Liver (tissue), 9 donors: ENCODE results near the gene PLPP6. TPM values are rescaled to one million over a fixed set of nuclear protein-coding genes. Genes with fewer than 3 reads are reported as not detected.

Experiments
- DNase-seq: peaks from one replicate; pipeline ENCODE4 v3.0.0-alpha.2; 2017; ENCODE audit warnings: low spot score
- H3K27ac ChIP-seq, 2 donors: one replicate each; pipeline ENCODE4 v1.7.0; 2013; ENCODE audit warnings: inconsistent platforms in 2 of 2, low read length in 2 of 2, control low read depth in 1 of 2, low read depth in 1 of 2, mild to moderate bottlenecking in 1 of 2
- H3K27me3 ChIP-seq, 4 donors: one replicate each; pipeline versions ENCODE4 v1.6.1 to v1.7.0; 2013; ENCODE audit warnings: low read length in 3 of 4, inconsistent platforms in 1 of 4, mild to moderate bottlenecking in 1 of 4, moderate library complexity in 1 of 4; ENCODE audit not compliant: control insufficient read depth in 4 of 4, insufficient read depth in 4 of 4
- H3K36me3 ChIP-seq, 4 donors: one replicate each; pipeline versions ENCODE4 v1.6.1 to v1.7.0; 2013; ENCODE audit warnings: low read length in 3 of 4, mild to moderate bottlenecking in 3 of 4, low read depth in 1 of 4, moderate library complexity in 1 of 4; ENCODE audit not compliant: control insufficient read depth in 4 of 4, insufficient read depth in 3 of 4
- H3K4me1 ChIP-seq, 4 donors: one replicate each; pipeline versions ENCODE4 v1.6.1 to v1.7.0; 2013; ENCODE audit warnings: low read length in 3 of 4, mild to moderate bottlenecking in 3 of 4, moderate library complexity in 1 of 4; ENCODE audit not compliant: control insufficient read depth in 4 of 4, insufficient read depth in 4 of 4
- H3K4me3 ChIP-seq, 3 donors: one replicate each; pipeline versions ENCODE4 v1.6.1 to v1.7.0; 2013; ENCODE audit warnings: low read length in 3 of 3, control low read depth in 1 of 3, low read depth in 1 of 3, mild to moderate bottlenecking in 1 of 3
- H3K9ac ChIP-seq, 2 donors: one replicate each; pipeline ENCODE4 v1.7.0; 2013; ENCODE audit warnings: low read length in 2 of 2, mild to moderate bottlenecking in 2 of 2, moderate library complexity in 2 of 2, control low read depth in 1 of 2, low read depth in 1 of 2
- H3K9me3 ChIP-seq, 4 donors: one replicate each; pipeline versions ENCODE4 v1.6.1 to v1.7.0; 2013; ENCODE audit warnings: low read length in 3 of 4; ENCODE audit not compliant: control insufficient read depth in 4 of 4
- CTCF ChIP-seq: fragments of 150-350 bp; IDR thresholded peaks from 2 replicates; pipeline ENCODE4 v1.5.1; 2017; ENCODE audit warnings: improper control_type of control experiment, low read depth, low read length; ENCODE audit not compliant: missing input control
- EGR1 ChIP-seq, 2 donors: IDR thresholded peaks; 2 replicates each; pipeline ENCODE4 v1.6.1; 2016 to 2018; ENCODE audit warnings: antibody characterized with exemption in 2 of 2, low read depth in 2 of 2
- FOXA1 ChIP-seq: IDR thresholded peaks from 2 replicates; pipeline ENCODE4 v1.6.1; 2016; ENCODE audit warnings: antibody characterized with exemption
- GABPA ChIP-seq, 2 donors: IDR thresholded peaks in 1 of 2; conservative IDR thresholded peaks in 1 of 2; 2 replicates each; pipeline ENCODE4 v1.6.1; 2016; ENCODE audit warnings: antibody characterized with exemption in 2 of 2, mild to moderate bottlenecking in 1 of 2, moderate library complexity in 1 of 2
- HNF4A ChIP-seq, 2 donors: conservative IDR thresholded peaks; 2 replicates each; pipeline ENCODE4 v1.6.1; 2016; ENCODE audit warnings: antibody characterized with exemption in 2 of 2, mild to moderate bottlenecking in 2 of 2
- HNF4G ChIP-seq: IDR thresholded peaks from 2 replicates; pipeline ENCODE4 v1.6.1; 2016; ENCODE audit warnings: antibody characterized with exemption
- JUND ChIP-seq, 2 donors: IDR thresholded peaks; 2 replicates each; pipeline ENCODE4 v1.6.1; 2016; ENCODE audit warnings: antibody characterized with exemption in 2 of 2
- NR2F2 ChIP-seq: IDR thresholded peaks from 2 replicates; pipeline ENCODE4 v1.6.1; 2016; ENCODE audit warnings: antibody characterized with exemption
- RAD21 ChIP-seq, 2 donors: IDR thresholded peaks; 2 replicates each; pipeline ENCODE4 v1.6.1; 2016; ENCODE audit warnings: antibody characterized with exemption in 2 of 2, mild to moderate bottlenecking in 2 of 2
- REST ChIP-seq: IDR thresholded peaks from 2 replicates; pipeline ENCODE4 v1.6.1; 2016; ENCODE audit warnings: antibody characterized with exemption, mild to moderate bottlenecking
- RXRA ChIP-seq, 2 donors: IDR thresholded peaks; 2 replicates each; pipeline ENCODE4 v1.6.1; 2017 to 2018; ENCODE audit warnings: antibody characterized with exemption in 2 of 2, mild to moderate bottlenecking in 1 of 2
- SP1 ChIP-seq: IDR thresholded peaks from 2 replicates; pipeline ENCODE4 v1.6.1; 2018; ENCODE audit warnings: antibody characterized with exemption, mild to moderate bottlenecking
- TAF1 ChIP-seq: conservative IDR thresholded peaks from 2 replicates; pipeline ENCODE4 v1.6.1; 2016; ENCODE audit warnings: antibody characterized with exemption, mild to moderate bottlenecking
- YY1 ChIP-seq: IDR thresholded peaks from 2 replicates; pipeline ENCODE4 v1.6.1; 2016; ENCODE audit warnings: antibody characterized with exemption, mild to moderate bottlenecking
- ZBTB33 ChIP-seq: IDR thresholded peaks from 2 replicates; pipeline ENCODE4 v1.6.1; 2016; ENCODE audit warnings: antibody characterized with exemption
- WGBS: extraction: QIAGEN DNeasy Blood & Tissue Kit; methylation state at CpG from one replicate; pipeline ENCODE4 v1.1.7; 2013; 5-methylcytosine and 5-hydroxymethylcytosine counted together
- polyA plus RNA-seq, 2 donors: library from polyadenylated mRNA; stranded (reverse) in 1 of 2; unstranded in 1 of 2; fragments of 200-250 nt in 1 of 2; fragments of >200 nt in 1 of 2; fragmentation: Nextera tagmentation in 1 of 2; extraction: Ambion mirVana in 1 of 2; gene quantifications; one replicate each; pipeline versions ENCODE4 v1.2.1 to v1.2.3, GENCODE V29; 2013 to 2015
- total RNA-seq, 2 donors: library from RNA; depleted of rRNA; stranded (reverse); fragments of >200 nt; gene quantifications; one replicate each; pipeline ENCODE4 v1.2.3, GENCODE V29; 2014
- TF ChIP-seq, protein P1 (sequence below): IDR thresholded peaks from 2 replicates; pipeline ENCODE4 v1.6.1; 2016; ENCODE audit warnings: antibody characterized with exemption
- TF ChIP-seq, protein P2 (sequence below): IDR thresholded peaks from 2 replicates; pipeline ENCODE4 v1.6.1; 2016; ENCODE audit warnings: antibody characterized with exemption
- donor health status: healthy.
- donor health status: healthy.
- donor health status: healthy.
- donor health status: healthy.
- donor health status: healthy.

Gene PLPP6
- total and polyA plus RNA-seq, 4 donors = 9.5 to 11.8 (median 11.1) TPM

DNA sequence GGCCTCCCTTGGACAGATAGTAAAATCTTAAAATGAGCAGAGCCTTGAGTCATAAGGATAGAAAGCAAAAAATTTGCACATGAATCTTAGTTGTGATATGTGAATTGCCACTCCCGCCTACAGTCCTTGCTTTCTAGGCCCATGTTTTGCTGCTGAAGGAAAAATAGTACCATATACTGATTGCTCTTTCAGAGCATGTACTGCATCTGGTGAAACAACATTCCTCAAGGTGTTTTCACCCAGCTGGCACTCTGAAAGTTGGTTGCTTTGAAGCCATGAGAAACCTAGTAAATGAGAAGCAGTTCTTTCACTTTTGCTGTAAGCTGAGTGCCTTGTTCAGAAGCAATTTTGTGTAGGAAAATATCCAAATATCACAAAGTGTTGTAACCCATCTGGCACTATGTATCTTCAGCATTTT, 27.6 kb downstream of the PLPP6 start:
- Histone ChIP-seq H3K27me3 (no peaks in the 10 kb centered on the region), H3K9me3 (no peaks in the 10 kb centered on the region), H3K4me1 (peaks cover 0 to 3% (median 0%) of the 10 kb centered on the region in 4 donors), H3K4me3 (no peak overlapping the region), H3K27ac (no peak overlapping the region), H3K9ac (no peak overlapping the region), H3K36me3 (peaks cover 5 to 61% (median 48%) of the 10 kb centered on the region in 4 donors)
- WGBS = 86% methylated on average over 1 of the region's 1 CpG
- TF ChIP-seq HNF4G = no peak
- TF ChIP-seq RXRA (IDR thresholded peaks at IDR 0.05) = no peak
- TF ChIP-seq SP1 = no peak
- no peak for TF ChIP-seq CTCF
- TF ChIP-seq TAF1 = no peak
- TF ChIP-seq RAD21 (IDR thresholded peaks at IDR 0.05) = no peak
- TF ChIP-seq, protein P1, sequence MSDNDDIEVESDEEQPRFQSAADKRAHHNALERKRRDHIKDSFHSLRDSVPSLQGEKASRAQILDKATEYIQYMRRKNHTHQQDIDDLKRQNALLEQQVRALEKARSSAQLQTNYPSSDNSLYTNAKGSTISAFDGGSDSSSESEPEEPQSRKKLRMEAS = no peak
- TF ChIP-seq FOXA1 = no peak
- no peak for TF ChIP-seq JUND (IDR thresholded peaks at IDR 0.05)
- TF ChIP-seq GABPA (IDR thresholded peaks at IDR 0.05 in 1 of 2, conservative IDR thresholded peaks at IDR 0.05 in 1 of 2) = no peak
- TF ChIP-seq NR2F2 = no peak
- no peak for TF ChIP-seq REST
- no peak for TF ChIP-seq YY1
- DNase-seq = no peak

- no peak overlapping the region for H3K27ac ChIP-seq
- TF ChIP-seq RAD21 (IDR thresholded peaks at IDR 0.05) (no peak), GABPA (IDR thresholded peaks at IDR 0.05 in 1 of 2, conservative IDR thresholded peaks at IDR 0.05 in 1 of 2) (no peak), SP1 (no peak), ZBTB33 (no peak), YY1 (no peak), JUND (IDR thresholded peaks at IDR 0.05) (no peak), HNF4A (conservative IDR thresholded peaks at IDR 0.05) (no peak), RXRA (IDR thresholded peaks at IDR 0.05) (no peak), NR2F2 (no peak), HNF4G (no peak), REST (no peak), EGR1 (IDR thresholded peaks at IDR 0.05; ENCODE audit: low read depth in 2 of 2) (no peak), CTCF (no peak)
- TF ChIP-seq, protein P2, sequence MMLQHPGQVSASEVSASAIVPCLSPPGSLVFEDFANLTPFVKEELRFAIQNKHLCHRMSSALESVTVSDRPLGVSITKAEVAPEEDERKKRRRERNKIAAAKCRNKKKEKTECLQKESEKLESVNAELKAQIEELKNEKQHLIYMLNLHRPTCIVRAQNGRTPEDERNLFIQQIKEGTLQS = no peak
Observed at GRCh38 chr9:4690144-4690543, 28.1 kb downstream of the PLPP6 start.

More at GRCh38 chr9:4690144-4690543, 28.1 kb downstream of the PLPP6 start:
- Histone ChIP-seq H3K4me3 (no peak overlapping the region), H3K9ac (no peak overlapping the region), H3K36me3 (peaks cover 5 to 57% (median 48%) of the 10 kb centered on the region in 4 donors), H3K27me3 (no peaks in the 10 kb centered on the region), H3K9me3 (no peaks in the 10 kb centered on the region), H3K4me1 (peaks cover 0 to 3% (median 0%) of the 10 kb centered on the region in 4 donors)
- 96% methylated on average over 4 of the region's 4 CpGs for WGBS
- DNase-seq = no peak
